ENCODE results near the gene PTCH2.

DNA sequence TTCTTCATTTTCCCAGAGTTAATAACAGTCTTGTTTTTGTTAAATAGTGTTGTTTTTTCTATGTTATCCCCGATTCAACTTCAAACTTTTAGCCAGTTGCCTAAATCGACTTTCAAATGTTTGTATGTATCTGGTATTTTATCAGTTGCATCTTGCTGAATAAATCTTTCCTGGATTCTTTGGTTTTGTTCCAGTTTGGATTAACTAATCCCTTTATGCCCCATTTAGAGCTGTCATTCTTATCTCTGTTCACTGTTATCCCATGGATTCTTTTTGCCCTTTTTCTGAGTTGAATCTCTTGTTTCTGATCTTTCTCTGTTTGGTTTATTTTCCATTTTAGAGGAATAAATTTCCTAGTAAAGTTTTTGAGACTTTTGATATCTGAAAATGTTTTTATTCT lies 31.1 kb upstream of the PTCH2 start:
- TF ChIP-seq, protein P1, sequence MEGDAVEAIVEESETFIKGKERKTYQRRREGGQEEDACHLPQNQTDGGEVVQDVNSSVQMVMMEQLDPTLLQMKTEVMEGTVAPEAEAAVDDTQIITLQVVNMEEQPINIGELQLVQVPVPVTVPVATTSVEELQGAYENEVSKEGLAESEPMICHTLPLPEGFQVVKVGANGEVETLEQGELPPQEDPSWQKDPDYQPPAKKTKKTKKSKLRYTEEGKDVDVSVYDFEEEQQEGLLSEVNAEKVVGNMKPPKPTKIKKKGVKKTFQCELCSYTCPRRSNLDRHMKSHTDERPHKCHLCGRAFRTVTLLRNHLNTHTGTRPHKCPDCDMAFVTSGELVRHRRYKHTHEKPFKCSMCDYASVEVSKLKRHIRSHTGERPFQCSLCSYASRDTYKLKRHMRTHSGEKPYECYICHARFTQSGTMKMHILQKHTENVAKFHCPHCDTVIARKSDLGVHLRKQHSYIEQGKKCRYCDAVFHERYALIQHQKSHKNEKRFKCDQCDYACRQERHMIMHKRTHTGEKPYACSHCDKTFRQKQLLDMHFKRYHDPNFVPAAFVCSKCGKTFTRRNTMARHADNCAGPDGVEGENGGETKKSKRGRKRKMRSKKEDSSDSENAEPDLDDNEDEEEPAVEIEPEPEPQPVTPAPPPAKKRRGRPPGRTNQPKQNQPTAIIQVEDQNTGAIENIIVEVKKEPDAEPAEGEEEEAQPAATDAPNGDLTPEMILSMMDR (IDR thresholded peaks at IDR 0.05; ENCODE audit: low read depth, low read length) = no peak
- no peak for TF ChIP-seq EZH2phosphoT487 (IDR thresholded peaks at IDR 0.05; ENCODE audit: low read depth)

Measured in OCI-LY3 (cell line).